HepG2 (cell line): ENCODE results near the gene JPH2. TPM values are rescaled to one million over a fixed set of nuclear protein-coding genes. Genes with fewer than 3 reads are reported as not detected.

Experiments
- ATAC-seq: fragments of 200-7000 bp; cut with Tn5 transposase; 3 replicates; pipeline ENCODE4 v1.9.1; 2020; ENCODE audit warnings: mild to moderate bottlenecking, moderate library complexity
- BruUV-seq: library from RNA; stranded (reverse); fragments of 400-500 nt; replicated peaks from 2 replicates; lab custom pipeline; 2021; lab: Mats Ljungman, UMichigan
- CTCF ChIA-PET: fragments of 300-600 bp; formaldehyde crosslinking; extraction: SDS; loops from one replicate; lab custom pipeline; 2021; ENCODE audit warnings: low total read pairs, inconsistent platforms, low intra/inter-chr PET ratio; lab: Yijun Ruan, JAX
- POLR2A ChIA-PET: fragments of 350-600 bp; sonication (Branson Sonifier 250); formaldehyde crosslinking; loops from one replicate; lab custom pipeline; 2020; ENCODE audit warnings: antibody characterized with exemption, inconsistent platforms; lab: Yijun Ruan, JAX
- DNase-seq: peaks from one replicate; pipeline ENCODE4 v3.0.0-alpha.2; 2015; ENCODE audit warnings: low spot score
- FAIRE-seq: peaks from 3 replicates; lab custom pipeline; 2011; peaks lifted over from hg19 to GRCh38; lab: Jason Lieb, UNC
- H2AFZ ChIP-seq: one replicate; pipeline ENCODE4 v1.6.1; 2011; ENCODE audit warnings: low read length, inconsistent platforms
- H3K27ac ChIP-seq: fragments of 300-600 bp; 3 replicates; pipeline ENCODE4 v1.8.0; 2011; ENCODE audit warnings: mixed run types, mild to moderate bottlenecking, mixed read lengths, low read length, inconsistent platforms; ENCODE audit not compliant: insufficient read depth; ENCODE audit errors: extremely low read length
- H3K27me3 ChIP-seq, 2 experiments: fragments of 200-600 bp in 1 of 2; 2 replicates in 1 of 2; 3 replicates in 1 of 2; pipeline versions ENCODE4 v1.6.0 to v1.8.0; 2011; ENCODE audit warnings: low read length in 2 of 2, mild to moderate bottlenecking in 2 of 2, moderate library complexity in 2 of 2, inconsistent platforms in 1 of 2; ENCODE audit not compliant: insufficient read depth in 2 of 2, control insufficient read depth in 1 of 2
- H3K36me3 ChIP-seq, 2 experiments: fragments of 200-600 bp in 1 of 2; replicated peaks in 1 of 2; 2 replicates in 1 of 2; 3 replicates in 1 of 2; pipeline versions ENCODE4 v1.5.1 to v1.8.0; 2011; ENCODE audit warnings: low read length in 2 of 2, inconsistent platforms in 1 of 2; ENCODE audit not compliant: insufficient read depth in 2 of 2, control insufficient read depth in 1 of 2
- H3K4me1 ChIP-seq: 2 replicates; pipeline ENCODE4 v1.5.1; 2012; ENCODE audit warnings: low read length, inconsistent platforms; ENCODE audit not compliant: insufficient read depth
- H3K4me2 ChIP-seq: 2 replicates; pipeline ENCODE4 v1.6.0; 2011; ENCODE audit warnings: low read depth, low read length, inconsistent platforms
- H3K4me3 ChIP-seq, 3 experiments: fragments of 200-600 bp in 1 of 3; sonication (generic), shearing (Covaris generic) in 1 of 3; replicated peaks in 1 of 3; 2 replicates each; pipeline ENCODE4 v1.5.1; 2011 to 2016; ENCODE audit warnings: low read length in 3 of 3, inconsistent platforms in 2 of 3, low read depth in 2 of 3, mild to moderate bottlenecking in 2 of 3, control low read depth in 1 of 3, mixed read lengths in 1 of 3; ENCODE audit not compliant: insufficient read depth in 1 of 3
- H3K79me2 ChIP-seq: one replicate; pipeline ENCODE4 v1.6.1; 2011; ENCODE audit warnings: low read length, inconsistent platforms; ENCODE audit not compliant: insufficient read depth
- H3K9ac ChIP-seq: 2 replicates; pipeline ENCODE4 v1.6.0; 2011; ENCODE audit warnings: mild to moderate bottlenecking, low read depth, low read length, inconsistent platforms; ENCODE audit not compliant: insufficient read depth
- H3K9me3 ChIP-seq: 2 replicates; pipeline ENCODE4 v1.5.1; 2012; ENCODE audit warnings: mild to moderate bottlenecking, low read length
- H4K20me1 ChIP-seq: 2 replicates; pipeline ENCODE4 v1.6.0; 2011; ENCODE audit warnings: inconsistent platforms, mild to moderate bottlenecking, low read length, moderate library complexity; ENCODE audit not compliant: insufficient read depth
- CTCF ChIP-seq: sonication (generic); formaldehyde crosslinking; IDR thresholded peaks from 2 replicates; pipeline ENCODE4 v1.5.0; 2020; ENCODE audit warnings: mild to moderate bottlenecking, missing genetic modification reagents, moderate library complexity
- FOXC1 ChIP-seq: sonication (generic); formaldehyde crosslinking; IDR thresholded peaks from 2 replicates; pipeline ENCODE4 v1.8.0; 2022; ENCODE audit warnings: mild to moderate bottlenecking, missing genetic modification reagents, borderline replicate concordance
- HIVEP1 ChIP-seq: sonication (generic); formaldehyde crosslinking; IDR thresholded peaks from 2 replicates; pipeline ENCODE4 v1.4.0; 2020; ENCODE audit warnings: mild to moderate bottlenecking, missing genetic modification reagents
- HNF4A ChIP-seq: sonication (generic); formaldehyde crosslinking; IDR thresholded peaks from 2 replicates; pipeline ENCODE4 v1.4.0; 2020; ENCODE audit warnings: missing genetic modification reagents
- HOXA9 ChIP-seq: sonication (generic); formaldehyde crosslinking; IDR thresholded peaks from 2 replicates; pipeline ENCODE4 v1.8.1; 2022; ENCODE audit warnings: missing genetic modification reagents, mild to moderate bottlenecking, moderate library complexity, borderline replicate concordance
- JARID2 ChIP-seq: sonication (generic); formaldehyde crosslinking; IDR thresholded peaks from 2 replicates; pipeline ENCODE4 v1.8.1; 2023; ENCODE audit warnings: missing genetic modification reagents, inconsistent platforms; ENCODE audit not compliant: insufficient replicate concordance
- NCOR1 ChIP-seq: fragments of 200-600 bp; sonication (generic); IDR thresholded peaks from 2 replicates; pipeline ENCODE4 v1.7.0; 2017; ENCODE audit warnings: antibody characterized with exemption, low read length, borderline replicate concordance
- PHF21A ChIP-seq: sonication (generic); formaldehyde crosslinking; IDR thresholded peaks from 2 replicates; pipeline ENCODE4 v1.5.0; 2020; ENCODE audit warnings: mild to moderate bottlenecking, missing genetic modification reagents
- RELA ChIP-seq: sonication (generic); formaldehyde crosslinking; IDR thresholded peaks from 2 replicates; pipeline ENCODE4 v1.4.0; 2020; ENCODE audit warnings: missing genetic modification reagents
- ZBTB1 ChIP-seq: sonication (generic); formaldehyde crosslinking; IDR thresholded peaks from 2 replicates; pipeline ENCODE4 v1.4.0; 2020; ENCODE audit warnings: missing genetic modification reagents, borderline replicate concordance
- ZBTB7A ChIP-seq: sonication (generic); formaldehyde crosslinking; IDR thresholded peaks from 2 replicates; pipeline ENCODE4 v1.8.0; 2022; ENCODE audit warnings: mild to moderate bottlenecking, missing genetic modification reagents
- ZEB1 ChIP-seq: IDR thresholded peaks from 2 replicates; pipeline ENCODE4 v1.6.1; 2012; ENCODE audit warnings: mild to moderate bottlenecking, low read depth, inconsistent platforms; ENCODE audit not compliant: insufficient replicate concordance
- ZKSCAN1 ChIP-seq: fragments of 150-350 bp; IDR thresholded peaks from 2 replicates; pipeline ENCODE4 v1.6.1; 2014; ENCODE audit warnings: low read length
- ZNF180 ChIP-seq: sonication (generic); formaldehyde crosslinking; IDR thresholded peaks from 2 replicates; pipeline ENCODE4 v1.4.0; 2020; ENCODE audit warnings: low read depth, missing genetic modification reagents, borderline replicate concordance
- ZNF33A ChIP-seq: sonication (generic); formaldehyde crosslinking; IDR thresholded peaks from 2 replicates; pipeline ENCODE4 v1.5.1; 2020; ENCODE audit warnings: missing genetic modification reagents, mild to moderate bottlenecking, moderate library complexity, borderline replicate concordance
- ZNF704 ChIP-seq: sonication (generic); formaldehyde crosslinking; IDR thresholded peaks from 2 replicates; pipeline ENCODE4 v1.8.1; 2023; ENCODE audit warnings: mild to moderate bottlenecking, inconsistent platforms, moderate library complexity, missing genetic modification reagents, borderline replicate concordance
- ZNF773 ChIP-seq: sonication (generic); formaldehyde crosslinking; IDR thresholded peaks from 2 replicates; pipeline ENCODE4 v1.4.0; 2020; ENCODE audit warnings: missing genetic modification reagents, borderline replicate concordance
- ZNF775 ChIP-seq: sonication (generic); formaldehyde crosslinking; IDR thresholded peaks from 2 replicates; pipeline ENCODE4 v1.4.0; 2020; ENCODE audit warnings: missing genetic modification reagents, mild to moderate bottlenecking, moderate library complexity, borderline replicate concordance
- ZNF790 ChIP-seq: sonication (generic); formaldehyde crosslinking; IDR thresholded peaks from 2 replicates; pipeline ENCODE4 v1.8.0; 2022; ENCODE audit warnings: missing genetic modification reagents, mild to moderate bottlenecking, borderline replicate concordance
- WGBS: methylation state at CpG from one replicate; pipeline ENCODE4 v1.1.6; 2017; ENCODE audit warnings: low lambda C conversion rate; 5-methylcytosine and 5-hydroxymethylcytosine counted together
- in situ Hi-C: cut with HindIII; loops from 2 replicates; pipeline ENCODE4 v1.10.0; 2017; ENCODE audit warnings: low pct_unique_long_range_greater_than_20kb; ENCODE audit not compliant: extremely low pct_ligation_motif_present
- intact Hi-C: fragments of 100-400 bp; cut with micrococcal nuclease; formaldehyde crosslinking; loops from one replicate; pipeline ENCODE4 v1.10.0; 2022; ENCODE audit not compliant: unreplicated experiment
- polyA plus RNA-seq, 8 experiments: library from polyadenylated mRNA; depleted of rRNA in 3 of 8; stranded (reverse) in 7 of 8; unstranded in 1 of 8; fragments of >200 nt; fragmentation: Illumina TruSeq in 4 of 8; extraction: Trizol in 4 of 8; gene quantifications; 2 replicates each; pipeline versions ENCODE4 v1.2.1 to v1.2.3, GENCODE V29; 2011 to 2016; ENCODE audit warnings: low read depth in 4 of 8, missing spikeins in 1 of 8, mixed read lengths in 1 of 8; ENCODE audit not compliant: insufficient read depth in 1 of 8
- total RNA-seq, 5 experiments: library from RNA; depleted of rRNA; stranded (reverse); fragments of >200 nt; fragmentation: Illumina TruSeq; extraction: Trizol; gene quantifications; 2 replicates each; pipeline ENCODE4 v1.2.3, GENCODE V29; 2016; ENCODE audit warnings: low read depth in 1 of 5

Gene JPH2
- total and polyA plus RNA-seq, 2 of the 13 experiments (the other 11 are each of a cell fraction or from before 2014, with no cell fraction given) = 0.42 TPM; not detected in 1

GRCh38 chr20:44183282-44183681 lies 3.7 kb downstream of the JPH2 start:
- H3K36me3 ChIP-seq = no peaks in the 10 kb centered on the region
- no peak overlapping the region for H3K9ac ChIP-seq
- no TSS peak for BruUV-seq
- intact Hi-C loops (no loop called here), in situ Hi-C loops (no loop called here)
- H2AFZ ChIP-seq = no peak overlapping the region
- ChIA-PET CTCF (no interaction called here), POLR2A (no interaction called here)
- H3K27ac ChIP-seq = no peak overlapping the region
- peaks cover 10 to 73% of the 10 kb centered on the region in 2 experiments; a peak in 4 of 5 replicates for H3K27me3 ChIP-seq
- DNase-seq (no peak), ATAC-seq (no peak), FAIRE-seq (no peak)
- no peaks in the 10 kb centered on the region for H3K9me3 ChIP-seq
- H3K4me3 ChIP-seq = no peak overlapping the region
- H3K4me2 ChIP-seq = no peak overlapping the region
- whole genome bisulfite sequencing = 15% methylated on average over 7 of the region's 7 CpGs
- TF ChIP-seq RELA (CRISPR knock-in tag) (no peak), NCOR1 (no peak), ZNF180 (CRISPR knock-in tag) (no peak), FOXC1 (CRISPR knock-in tag) (no peak), ZBTB7A (CRISPR knock-in tag) (no peak), CTCF (CRISPR knock-in tag) (no peak), HIVEP1 (CRISPR knock-in tag) (no peak), HOXA9 (CRISPR knock-in tag) (no peak), ZNF773 (CRISPR knock-in tag) (no peak), HNF4A (CRISPR knock-in tag) (no peak), PHF21A (no peak), ZNF704 (CRISPR knock-in tag) (no peak), ZNF33A (CRISPR knock-in tag) (no peak), JARID2 (CRISPR knock-in tag) (no peak), ZNF790 (no peak), ZNF775 (no peak), ZEB1 (no peak), ZKSCAN1 (no peak), ZBTB1 (CRISPR knock-in tag) (no peak)
- no peaks in the 10 kb centered on the region for H3K79me2 ChIP-seq
- peaks cover 23% of the 10 kb centered on the region for H3K4me1 ChIP-seq
- H4K20me1 ChIP-seq = no peaks in the 10 kb centered on the region
